Measurements from ENCODE around the gene SEPTIN2.
"Not testable (repeated sequence)": the region's sequence is repeated elsewhere in the genome, so short reads cannot be mapped to it uniquely, and the experiment has no call there.

The SEPTIN2 gene

DNA sequence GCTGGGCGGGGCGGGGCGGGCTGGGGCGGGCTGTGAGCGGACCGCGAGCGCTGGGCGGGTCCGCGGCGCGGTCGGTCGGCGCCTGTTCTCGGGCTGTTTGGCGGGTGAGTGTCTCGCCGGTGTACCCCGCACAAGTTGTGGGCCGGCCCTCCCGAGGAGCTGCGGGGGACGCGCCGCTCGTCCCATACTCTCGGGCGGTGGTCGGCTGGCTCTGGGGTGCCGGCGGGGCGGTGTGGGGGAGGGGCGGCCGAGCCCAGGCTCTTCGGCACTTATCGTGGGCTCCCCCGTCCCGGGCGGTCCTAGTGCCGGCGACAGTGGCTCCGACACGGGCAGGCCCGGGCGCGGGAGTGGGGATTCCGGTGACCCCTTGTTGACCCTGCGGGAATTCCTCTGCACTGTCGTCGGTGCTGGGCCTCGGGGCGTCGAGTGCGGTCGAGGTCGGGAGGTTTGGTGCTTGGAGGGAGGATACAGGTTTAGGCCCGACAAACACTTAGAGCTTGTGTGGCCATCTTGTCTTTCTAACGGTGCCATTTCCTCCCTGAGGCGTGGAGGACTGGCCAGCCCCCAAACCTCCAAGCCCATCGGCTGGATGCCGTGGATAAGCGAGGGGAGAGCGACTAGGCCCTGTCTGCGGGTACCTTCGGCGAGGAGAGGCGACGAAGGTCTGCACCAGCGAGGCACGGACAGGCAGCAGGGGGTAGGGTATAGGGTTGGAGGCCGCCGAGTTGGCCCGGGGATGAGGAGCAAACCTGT, at the start of gene SEPTIN2:
TSS of gene SEPTIN2 (plus strand) at position 47 of the 753 bp plus-strand sequence. CDS start 8,308 bp downstream, outside the sequence.
- no peak for DNase-seq (ENCODE audit: low read depth, low spot score)

DNA sequence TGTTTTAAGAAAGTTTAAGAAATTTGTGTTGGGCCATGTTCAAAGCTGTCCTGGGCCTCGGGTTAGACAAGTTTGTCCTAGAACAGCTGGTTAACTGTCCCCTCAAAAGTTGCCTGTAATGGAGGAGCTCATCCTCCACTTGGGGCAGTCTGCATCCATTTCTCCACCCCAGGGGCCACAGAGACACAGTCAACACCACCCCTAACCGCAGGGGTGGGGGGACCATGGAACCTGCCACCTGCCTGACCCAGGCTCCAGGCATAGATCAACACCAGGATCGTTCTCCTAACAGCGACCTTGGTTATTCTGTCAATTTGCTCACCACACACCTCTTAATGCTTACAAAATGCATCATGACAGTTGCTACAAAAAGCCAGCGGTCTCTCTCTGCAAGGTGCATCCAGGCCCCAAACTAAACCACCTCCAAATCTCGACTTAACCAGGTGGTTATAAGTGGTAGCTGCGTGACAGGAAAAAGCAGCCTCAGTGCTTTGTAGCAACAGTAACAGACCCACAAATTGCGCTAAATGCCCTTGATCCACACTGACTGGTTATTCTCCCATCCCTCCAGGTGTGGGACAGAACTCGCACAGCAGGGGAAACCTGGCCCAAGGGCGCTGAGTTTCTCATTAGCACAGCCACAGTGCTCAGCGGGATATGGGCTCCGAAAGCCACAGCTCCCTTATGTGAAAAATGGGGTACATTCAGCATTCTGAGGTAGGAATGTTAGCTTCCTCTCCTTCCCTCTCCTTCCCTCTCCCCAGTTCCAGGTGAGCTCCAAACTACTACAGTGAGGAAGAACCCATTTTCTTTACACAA, 48.3 kb upstream of the SEPTIN2 start:
- DNase-seq (ENCODE audit: low read depth, low spot score) = no peak

DNA sequence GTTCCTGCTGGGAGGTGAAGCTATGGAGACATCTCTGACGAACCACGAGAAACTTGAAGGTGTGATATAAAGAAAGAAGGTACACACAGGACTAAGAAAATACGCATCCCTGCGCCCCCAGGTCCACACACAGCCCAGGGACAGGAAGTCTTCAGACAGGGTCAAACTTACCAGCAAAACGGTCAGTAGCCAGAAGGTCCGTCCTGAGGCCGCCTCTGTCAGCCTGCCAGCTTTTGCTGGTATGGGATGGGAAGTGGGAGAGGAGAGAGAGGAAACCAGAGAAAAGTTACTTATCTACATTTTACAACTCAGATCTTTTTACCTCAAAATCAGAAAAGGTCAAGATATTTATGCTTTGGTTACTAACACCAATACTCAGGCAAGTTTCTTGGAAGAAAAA, 47.4 kb upstream of the SEPTIN2 start:
- no peak for DNase-seq (ENCODE audit: low read depth, low spot score)

DNA sequence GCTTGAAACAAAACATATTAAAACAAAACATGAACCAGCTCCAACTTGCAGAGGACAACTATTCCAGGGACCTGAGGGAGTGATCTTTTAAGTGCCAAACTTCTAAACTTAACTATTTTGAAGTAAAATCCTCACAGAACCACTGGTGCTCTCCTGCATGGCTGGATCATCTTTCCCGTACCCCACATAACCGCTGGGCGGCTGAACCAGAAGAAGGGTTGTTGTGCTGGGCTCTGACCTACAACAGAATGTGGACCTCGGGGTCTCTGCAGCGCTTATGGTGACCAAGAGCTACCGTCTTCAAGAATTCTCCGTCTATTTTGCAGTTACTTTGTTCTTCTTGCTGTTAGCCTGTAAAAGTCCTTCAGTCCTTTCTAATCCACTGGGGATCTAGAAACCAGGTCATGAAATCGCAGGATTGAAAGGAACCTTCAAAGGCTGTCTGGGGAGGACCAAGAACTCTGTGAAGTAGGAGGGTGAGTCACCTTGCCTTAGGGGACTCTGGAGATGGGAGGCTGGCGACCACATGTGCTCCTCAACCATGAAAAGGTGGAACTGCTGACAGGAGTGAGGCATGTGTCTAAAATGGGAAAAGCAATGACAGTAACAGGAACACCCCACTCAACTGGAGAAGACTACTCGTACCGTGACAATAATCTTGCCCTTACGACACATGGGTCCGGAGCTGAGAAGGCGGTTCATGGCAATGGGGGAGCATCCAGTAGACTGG, 46.8 kb upstream of the SEPTIN2 start:
- DNase-seq (ENCODE audit: low read depth, low spot score) = no peak

DNA sequence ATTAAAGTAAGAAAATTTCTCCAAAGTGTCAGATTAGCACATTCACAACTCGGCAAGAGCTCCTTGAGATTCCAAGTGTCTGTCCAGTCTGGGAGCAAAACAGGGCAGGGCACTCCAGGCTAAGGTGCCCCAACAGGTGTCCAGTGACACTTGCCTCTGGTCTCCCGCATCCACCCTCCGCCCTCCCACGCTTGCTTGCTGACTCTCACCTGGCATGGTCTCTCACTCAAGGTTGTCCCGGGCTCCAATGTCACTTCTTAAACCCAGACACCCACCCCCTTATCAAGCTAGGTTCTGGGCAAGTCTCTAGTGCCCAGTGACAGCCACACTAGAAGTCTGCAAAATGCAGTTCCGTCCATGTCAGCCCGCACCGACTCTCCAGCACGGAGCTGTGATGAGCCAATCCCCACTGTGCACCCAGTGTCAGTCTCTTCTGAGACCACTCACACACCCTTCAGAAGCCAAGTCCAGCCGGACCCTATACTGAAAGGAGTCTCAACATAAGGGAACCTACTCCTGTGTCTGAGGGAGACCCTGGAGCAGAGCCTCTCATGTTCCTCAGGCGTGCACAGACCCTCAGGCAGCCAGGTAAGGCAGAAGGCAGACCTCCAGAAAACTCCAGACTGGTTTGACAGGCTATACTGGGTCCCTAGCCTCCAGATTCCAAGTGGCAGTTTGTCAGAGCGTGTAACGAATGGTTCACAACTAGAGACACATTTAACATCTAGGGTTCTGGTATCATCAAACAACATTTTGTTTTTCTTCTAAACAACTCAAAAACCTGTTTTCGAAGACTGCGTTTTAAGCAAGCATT, 45.8 kb upstream of the SEPTIN2 start:
- DNase-seq (ENCODE audit: low read depth, low spot score) = no peak

DNA sequence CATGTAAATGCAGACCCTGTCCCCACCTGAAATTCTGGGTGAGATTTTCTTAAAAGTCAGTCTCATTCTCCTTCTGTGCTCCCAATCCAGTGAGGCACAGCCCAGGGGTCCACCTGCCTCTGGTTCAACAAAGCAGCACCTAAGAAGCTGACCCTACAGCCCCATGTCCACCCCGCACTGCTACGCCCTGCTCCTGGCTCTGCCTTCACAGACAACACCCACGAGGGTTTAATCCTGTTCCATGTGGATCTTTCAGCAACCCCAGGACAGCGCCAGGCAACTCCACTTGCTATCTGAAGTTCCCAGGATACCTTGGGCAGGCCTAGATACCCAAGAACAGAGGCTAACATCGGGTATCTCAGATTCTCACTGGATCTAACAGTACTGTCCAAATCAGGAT, 45.2 kb upstream of the SEPTIN2 start:
- no peak for DNase-seq (ENCODE audit: low read depth, low spot score)

DNA sequence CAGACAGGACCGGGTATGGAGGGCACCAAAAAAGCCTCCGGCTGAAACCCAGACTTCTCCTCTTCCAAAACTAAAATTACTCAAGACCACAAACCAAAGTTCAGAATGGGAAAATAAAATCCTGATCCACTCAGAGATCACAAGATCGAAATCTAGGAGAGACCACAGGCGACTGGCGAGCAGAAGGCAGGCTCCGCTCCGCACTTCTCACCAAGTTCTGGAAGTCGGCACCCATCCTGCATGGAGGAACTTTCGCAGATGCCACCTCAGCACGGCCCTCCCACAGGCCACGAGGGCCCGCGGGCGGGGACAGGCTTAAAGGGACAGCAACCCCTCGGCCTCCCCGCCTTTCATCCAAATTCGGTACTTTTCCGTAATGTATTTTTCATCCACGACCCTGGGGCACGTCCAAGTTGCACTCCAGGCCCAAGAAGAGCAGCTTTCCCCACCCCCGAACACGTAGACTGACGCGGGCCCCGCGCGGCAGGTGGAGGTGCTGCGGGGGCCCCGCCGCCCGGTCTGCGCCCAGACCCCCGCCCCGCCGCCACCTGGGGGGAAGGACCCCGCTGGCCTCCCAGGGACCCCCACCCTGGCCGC, 43.9 kb upstream of the SEPTIN2 start:
- no peak for DNase-seq (ENCODE audit: low read depth, low spot score)

DNA sequence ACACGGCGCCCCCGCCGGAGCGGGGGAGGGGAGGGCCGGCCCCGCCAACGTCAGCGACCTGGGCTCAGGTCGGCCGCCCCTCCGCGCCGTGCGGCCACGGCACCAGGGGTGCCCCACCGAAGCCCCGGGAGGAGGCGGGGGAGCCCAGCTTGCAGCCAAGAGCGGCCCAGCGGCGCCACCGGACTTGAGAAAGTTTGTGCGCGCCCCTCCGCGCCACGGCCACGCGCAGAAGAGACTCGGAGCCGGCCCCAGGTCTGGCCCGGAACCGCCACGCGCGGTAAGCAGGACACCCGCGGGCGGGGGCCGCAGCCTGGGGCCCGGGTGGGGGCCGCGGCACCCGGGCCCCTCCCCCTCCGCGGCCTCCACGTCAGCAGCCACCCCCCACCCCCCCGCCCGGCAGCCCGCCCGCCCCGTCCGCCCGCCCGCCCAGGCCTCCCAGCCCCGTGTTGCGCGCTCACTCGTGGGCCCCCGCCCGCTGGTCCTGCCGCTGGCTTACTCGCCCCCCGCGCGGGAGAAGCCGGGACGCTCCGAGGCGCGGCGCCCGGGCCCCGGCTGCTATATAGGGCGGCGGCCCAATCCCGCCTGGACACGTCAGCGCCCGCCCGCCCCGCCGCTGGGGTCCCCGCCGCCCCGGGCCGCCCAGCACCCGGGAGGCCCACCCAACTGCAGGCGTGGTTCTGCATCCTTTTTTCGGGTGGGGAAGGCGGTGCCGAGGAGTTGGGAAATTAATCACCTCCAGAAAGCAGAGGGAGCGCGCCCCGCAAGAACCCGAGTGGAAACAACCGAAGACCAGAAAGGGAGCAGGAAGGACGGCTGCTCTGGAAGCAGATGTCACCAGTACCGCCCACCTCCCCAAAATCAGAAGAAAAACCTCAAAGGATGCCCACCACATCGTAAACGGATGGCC, 43.2 kb upstream of the SEPTIN2 start:
- DNase-seq (ENCODE audit: low read depth, low spot score) = no peak

DNA sequence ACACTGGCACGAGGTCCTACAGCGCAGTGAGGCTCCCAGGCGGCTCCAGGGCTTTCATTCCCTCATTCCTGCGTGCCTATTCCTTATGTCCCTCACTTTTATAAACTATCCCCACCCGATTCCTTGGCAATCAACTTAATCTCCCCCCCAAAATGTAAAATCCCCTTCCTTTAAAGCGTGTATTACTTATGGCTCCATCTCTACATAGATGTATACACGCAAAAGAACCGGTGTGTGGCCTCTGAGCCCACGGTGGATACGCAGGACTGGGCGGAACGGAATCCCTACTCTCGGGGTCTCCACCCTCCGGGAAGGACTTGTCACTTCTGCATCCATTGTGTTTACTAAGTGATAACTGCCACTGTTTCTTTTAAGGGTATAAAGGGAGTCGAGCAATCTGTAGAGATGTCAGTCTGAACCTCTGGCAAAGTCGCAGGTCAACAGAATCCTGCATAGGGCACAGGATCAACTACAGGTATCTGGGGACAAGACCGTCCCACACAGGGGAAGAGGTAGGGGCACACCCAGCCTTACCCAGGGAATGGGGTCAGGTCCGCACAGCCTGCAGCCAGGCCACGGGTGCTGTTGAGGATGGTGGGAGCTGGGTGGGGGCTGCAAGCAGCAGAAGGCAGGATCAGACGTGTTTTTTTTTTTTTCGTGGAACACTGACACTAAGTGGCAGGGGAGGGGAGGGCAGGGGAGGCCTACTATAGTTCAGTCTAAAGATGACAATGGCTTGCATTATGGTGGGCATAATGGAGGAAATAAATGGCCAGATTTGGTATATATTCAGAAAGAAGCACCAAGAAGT, 42.3 kb upstream of the SEPTIN2 start:
- DNase-seq (ENCODE audit: low read depth, low spot score) = no peak

DNA sequence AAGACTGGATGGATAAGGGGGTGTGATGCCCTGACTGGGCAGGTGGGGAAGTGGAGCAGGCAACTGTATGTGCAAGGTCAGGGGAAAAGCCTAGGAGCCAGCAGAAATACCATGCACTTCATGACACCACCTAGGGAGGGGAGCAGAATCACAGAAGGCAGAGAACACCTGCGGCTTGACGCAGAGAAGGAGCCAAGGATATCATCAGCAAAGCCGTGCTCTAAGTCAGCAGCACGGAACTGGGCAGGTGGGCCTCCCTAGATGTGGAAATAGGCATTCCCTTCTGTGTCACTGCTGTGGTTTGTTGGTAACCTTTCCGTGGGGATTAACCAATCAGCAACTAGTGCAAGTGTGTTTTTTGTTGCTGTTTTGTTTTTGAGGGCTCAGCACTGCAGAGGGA, 41.6 kb upstream of the SEPTIN2 start:
- no peak for DNase-seq (ENCODE audit: low read depth, low spot score)

DNA sequence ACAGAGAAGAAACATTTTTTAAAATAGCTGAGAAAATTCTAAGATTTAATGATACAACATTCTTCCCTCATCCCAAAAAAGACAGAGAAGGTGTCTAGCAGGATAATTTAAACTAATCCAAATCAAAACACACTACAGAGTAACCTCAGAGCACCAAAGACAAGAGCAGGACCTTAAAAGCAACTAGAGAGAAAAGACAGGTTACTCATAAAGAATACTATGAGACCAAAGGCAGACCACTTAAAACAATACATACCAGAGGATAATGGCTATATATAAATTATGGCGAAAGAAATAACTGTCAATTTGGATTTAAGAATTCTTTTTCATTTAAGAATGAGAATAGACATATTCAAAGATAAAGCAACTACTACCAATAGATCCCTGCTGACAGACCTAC, 40.2 kb upstream of the SEPTIN2 start:
- no peak for DNase-seq (ENCODE audit: low read depth, low spot score)

DNA sequence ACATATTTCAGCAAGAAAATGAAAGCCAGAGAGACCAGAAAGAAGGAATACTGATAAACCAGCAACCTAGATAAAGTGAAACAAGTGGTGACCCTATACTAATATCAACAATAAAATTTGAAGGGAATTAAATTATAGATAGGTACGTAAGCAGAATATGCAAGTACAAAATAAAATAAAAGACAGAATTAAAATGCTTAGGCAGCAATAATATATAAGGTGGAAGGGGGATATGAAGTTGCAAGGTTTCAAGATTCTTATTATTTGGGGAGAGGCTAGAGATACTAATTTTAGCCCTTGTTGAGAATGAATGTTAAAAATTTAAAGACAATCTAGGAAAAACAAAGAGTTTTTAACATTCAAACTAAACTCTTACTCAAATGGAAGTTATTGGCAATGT, 39.8 kb upstream of the SEPTIN2 start:
- no peak for DNase-seq (ENCODE audit: low read depth, low spot score)

DNA sequence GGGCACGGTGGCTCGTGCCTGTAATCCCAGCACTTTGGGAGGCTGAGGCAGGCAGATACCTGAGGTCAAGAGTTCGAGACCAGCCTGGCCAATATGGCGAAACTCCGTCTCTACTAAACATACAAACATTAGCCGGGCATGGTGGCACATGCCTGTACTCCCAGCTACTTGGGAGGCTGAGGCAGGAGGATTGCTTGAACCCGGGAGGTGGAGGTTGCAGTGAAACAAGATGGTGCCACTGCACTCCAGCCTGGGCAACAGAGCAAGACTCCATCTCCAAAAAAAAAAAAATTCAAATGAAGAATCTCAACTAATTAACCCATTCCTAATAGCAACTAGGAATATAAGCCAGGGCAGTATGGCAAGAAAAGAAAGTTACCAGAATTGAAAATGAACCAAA, 37.4 kb upstream of the SEPTIN2 start:
- not testable (repeated sequence) for DNase-seq (ENCODE audit: low read depth, low spot score)

DNA sequence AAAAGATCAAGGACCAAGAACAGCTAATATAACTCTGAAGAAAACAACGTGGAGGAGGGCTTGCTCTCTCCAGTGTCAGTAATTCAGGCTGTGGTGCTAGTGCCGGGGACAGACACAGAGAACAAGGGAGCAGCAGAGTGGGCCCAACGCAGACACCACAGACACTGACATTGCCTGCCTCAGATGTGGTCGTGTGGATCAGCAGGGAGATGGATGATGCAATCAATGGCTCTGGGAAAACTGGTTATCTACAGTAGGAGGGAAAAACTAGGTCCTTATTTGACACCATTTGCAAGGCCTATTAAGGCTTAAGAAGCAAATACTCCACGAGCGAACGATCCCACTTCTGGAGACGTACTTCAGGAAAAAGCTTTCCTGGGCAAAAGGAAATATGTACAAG, 36.3 kb upstream of the SEPTIN2 start:
- DNase-seq (ENCODE audit: low read depth, low spot score) = no peak

DNA sequence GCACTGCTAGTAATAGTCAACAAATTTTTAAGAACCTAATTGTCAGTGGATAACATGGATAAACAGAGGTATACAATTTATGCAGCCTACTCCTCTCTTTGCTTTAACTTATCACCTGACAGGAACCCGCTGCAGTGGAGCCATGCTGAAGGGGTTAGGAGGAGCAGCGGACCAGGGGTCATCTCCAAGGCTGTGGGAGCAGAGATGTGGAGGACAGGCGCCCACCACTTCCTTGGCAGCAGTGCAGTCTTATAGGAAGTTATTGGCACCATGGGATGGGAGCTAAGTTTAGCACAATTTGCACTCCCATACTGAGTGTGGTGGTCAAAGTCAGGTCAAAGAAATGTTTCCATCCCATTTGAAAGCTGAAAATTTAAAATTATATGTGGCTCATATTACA, 35.9 kb upstream of the SEPTIN2 start:
- no peak for DNase-seq (ENCODE audit: low read depth, low spot score)

DNA sequence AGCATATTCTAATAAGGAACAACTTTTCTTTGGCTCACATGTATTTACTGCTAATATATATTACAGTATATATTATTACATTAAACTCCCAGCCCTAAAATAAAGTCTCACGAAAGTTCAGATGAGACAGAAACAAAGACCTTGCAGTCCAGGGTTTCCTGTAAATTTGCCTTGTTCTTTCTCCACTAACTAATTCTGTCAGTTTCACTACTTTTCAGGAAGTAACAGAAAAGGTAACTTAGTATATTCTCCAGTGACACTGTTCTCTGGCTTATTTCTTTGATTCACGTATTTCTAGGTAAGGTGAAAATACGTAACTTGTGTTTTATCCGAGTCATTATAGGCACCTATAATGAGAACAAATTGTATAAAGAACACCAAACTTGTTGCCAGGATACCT, 35.4 kb upstream of the SEPTIN2 start:
- no peak for DNase-seq (ENCODE audit: low read depth, low spot score)

DNA sequence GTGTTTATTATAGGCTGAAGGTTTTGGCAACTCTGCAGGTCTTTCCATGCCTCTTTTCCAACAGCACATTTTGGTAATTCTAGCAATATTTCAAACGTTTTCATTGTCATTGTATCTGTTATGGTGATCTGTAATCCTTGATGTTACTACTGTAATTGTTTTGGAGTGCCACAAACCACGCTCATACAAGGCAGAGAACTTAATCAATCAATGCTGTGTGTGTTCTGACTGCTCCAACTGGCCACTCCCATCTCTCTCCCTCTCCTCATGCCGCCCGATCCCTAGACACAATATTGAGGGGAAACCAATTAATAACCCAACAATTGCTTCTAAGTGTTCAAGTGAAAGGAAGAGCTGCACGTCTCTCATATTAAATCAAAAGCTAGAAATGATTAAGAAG, 33.2 kb upstream of the SEPTIN2 start:
- DNase-seq (ENCODE audit: low read depth, low spot score) = no peak

DNA sequence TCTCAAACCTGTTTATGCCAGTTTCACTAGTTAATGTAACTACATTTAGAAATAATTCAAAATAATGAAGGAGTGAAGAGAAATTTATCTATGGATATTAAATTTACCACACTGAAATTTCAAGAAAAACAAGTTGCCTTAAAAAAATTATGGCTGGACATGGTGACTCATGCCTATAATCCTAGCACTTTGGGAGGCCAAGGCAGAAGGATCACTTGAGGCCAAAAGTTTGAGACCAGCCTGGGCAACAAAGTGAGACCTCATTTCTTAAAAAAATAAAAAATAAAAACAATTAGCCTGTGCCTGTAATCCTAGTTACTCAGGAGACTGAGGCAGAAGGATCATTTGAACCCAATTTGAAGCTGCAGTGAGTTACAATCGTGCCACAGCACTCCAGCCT, 30.1 kb upstream of the SEPTIN2 start:
- no peak for DNase-seq (ENCODE audit: low read depth, low spot score)

DNA sequence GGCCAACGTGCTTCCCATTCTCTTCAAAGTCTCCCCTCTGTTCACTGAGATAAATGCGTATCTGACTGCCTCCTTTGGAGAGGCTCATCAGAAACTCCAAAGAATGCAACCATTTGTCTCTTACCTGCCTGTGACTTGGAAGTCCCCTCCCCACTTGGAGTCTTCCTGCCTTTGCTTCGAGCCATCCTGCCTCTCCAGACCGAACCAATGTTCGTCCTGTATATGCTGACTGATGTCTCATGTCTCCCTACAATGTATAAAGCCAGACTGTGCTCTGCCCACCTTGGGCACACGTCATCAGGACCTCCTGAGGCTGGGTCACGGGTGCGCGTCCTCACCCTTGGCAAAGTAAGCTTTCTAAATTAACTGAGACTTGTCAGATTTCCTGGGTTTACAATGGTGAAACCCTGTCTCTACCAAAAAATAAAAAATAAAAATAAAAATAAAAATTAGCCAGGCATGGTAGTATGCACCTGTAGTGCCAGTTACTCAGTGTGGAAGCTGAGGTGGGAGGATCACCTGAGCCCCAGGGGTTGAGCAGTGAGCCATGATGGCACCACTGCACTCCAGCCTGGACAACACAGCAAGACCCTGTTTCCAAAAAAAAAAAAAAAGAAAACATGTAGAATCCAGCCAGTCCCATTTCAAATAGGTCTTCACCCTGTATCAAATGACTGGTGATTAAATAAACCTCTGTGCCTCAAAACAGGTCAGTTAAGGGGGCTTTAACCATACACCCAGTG, 29.2 kb upstream of the SEPTIN2 start:
- no peak for DNase-seq (ENCODE audit: low read depth, low spot score)
